EH (cell line): ENCODE data around the gene DDB1.

ENCODE experiments used
- DNase-seq: peaks from one replicate; pipeline ENCODE4 v3.0.0-alpha.2; 2015; ENCODE audit warnings: low read depth

Gene DDB1

GRCh38 chr11:61294717-61295595 lies 37.9 kb downstream of the DDB1 start, which contains the start of gene VWCE:
TSS of gene VWCE (minus strand) at chr11:61295316. CDS start at chr11:61295037, 279 bp downstream.
- DNase-seq: peak; percentile 55

- DNase-seq: peak; percentile 50
Observed at GRCh38 chr11:61293867-61294716, 38.8 kb downstream of the DDB1 start.

GRCh38 chr11:61292356-61292755 lies 40.5 kb downstream of the DDB1 start:
- DNase-seq: no peak

- DNase-seq: no peak
Observed at GRCh38 chr11:61290905-61291690, 41.8 kb downstream of the DDB1 start.

- DNase-seq: no peak
Observed at GRCh38 chr11:61287338-61287977, 45.4 kb downstream of the DDB1 start.

DNA sequence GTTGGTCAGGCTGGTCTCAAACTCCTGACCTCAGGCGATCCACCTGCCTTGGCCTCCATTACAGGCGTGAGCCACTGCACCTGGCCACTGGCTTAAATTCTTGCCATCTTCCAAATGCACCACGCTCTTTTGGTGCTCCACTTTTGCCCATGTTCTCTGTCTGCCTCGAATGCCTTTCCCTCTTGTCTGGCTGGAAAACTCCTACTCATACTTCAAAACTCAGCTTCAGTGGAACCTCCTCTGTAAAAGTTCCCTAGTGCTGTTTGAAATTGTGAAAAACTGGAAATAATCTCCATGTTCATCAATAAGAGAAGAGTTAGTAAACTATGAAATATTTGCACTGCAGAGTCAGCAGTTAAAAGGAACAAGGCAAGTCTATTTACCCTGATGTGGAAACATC lies 49.3 kb downstream of the DDB1 start:
- DNase-seq: no peak

GRCh38 chr11:61281581-61282250 lies 51.2 kb downstream of the DDB1 start:
- DNase-seq: peak; percentile 45

DNA sequence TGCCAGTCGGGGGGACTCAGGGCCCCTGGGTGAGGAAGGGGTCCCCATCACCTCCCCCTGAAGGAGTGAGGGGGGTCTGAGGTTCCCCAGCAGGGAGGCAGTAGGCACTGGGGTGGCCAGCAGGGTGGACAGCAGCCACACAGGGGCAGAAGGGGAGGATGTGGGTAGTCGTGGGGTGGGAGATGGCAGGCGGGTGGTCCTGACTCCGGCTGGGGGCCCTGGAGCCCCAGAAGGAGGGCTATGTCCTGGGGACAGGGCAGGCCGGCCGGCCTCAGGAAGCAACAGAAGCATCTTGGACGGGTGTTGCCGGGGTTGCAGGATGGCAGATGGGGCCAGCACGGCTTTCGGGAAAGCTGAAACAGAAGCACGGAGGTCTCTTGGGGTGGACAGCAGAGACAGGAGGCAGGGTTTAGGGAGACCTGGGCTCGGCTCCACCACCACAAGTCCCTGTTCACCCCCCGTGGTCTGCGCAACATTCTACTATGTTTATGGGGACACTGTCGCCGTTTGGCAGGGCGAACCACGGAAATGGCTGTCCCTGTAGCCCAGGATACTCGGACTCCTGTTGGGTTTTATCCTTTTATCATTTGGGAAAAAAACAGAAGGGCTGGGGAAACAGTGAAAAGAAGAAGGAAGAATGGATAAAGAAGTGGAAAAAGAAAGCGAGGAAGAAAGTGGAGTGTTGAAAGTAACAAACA lies 51.9 kb downstream of the DDB1 start:
- DNase-seq: no peak

DNA sequence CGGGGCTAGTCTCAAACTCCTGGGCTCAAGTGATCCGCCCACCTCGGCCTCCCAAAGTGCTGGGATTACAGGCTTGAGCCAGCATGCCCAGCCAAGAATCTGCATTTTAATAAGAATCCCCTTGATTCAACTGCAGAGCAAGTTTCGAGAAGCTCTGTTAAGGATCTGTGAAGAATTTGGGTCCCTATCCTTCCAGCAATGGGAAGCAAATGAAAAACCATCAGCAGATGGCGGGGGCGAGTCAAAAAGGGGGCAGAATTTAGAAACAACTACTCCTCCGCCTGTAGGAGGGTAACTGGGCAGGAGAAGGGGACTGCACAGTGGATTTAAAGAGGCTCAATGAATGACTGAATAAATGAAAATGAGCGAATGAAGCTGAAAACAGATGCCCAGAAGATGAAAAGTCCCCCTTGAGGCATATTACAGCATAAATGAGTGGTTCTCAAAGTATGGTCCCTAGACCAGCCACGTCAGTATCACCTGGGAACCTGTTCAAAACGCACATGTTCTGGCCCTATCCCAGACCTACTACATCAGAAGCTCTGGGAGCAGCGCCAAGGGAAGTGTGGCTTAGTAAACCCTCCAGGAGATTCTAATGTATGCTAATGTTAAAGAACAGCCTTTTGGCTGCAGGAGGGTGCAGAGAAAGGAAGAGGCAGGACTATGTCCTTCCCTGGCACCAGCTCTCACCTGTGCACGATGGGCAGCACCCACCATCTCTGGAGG lies 52.8 kb downstream of the DDB1 start:
- no peak for DNase-seq

DNA sequence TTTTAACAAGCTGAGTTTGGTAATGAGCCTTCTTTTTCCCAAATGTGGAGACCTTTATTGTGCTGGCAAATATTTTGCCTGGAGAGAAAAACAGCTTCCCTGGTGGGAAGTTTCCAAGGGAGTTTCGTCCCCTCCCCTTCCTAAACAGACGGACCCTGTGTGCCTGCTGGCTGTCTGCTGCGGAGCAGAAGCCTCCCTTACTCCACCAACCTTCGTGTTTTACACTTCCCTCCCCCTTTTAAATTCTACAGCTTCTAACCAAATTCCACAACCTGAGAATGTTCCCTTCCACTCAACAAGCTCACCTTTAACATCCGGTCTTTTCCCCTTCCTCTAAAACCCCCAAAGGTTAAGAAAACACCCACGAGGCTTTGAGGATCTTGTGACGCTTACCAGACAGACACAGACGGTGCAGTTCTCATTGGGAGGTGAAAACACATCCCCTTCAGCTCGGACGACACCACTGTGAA lies 54.9 kb downstream of the DDB1 start:
- DNase-seq: no peak

DNA sequence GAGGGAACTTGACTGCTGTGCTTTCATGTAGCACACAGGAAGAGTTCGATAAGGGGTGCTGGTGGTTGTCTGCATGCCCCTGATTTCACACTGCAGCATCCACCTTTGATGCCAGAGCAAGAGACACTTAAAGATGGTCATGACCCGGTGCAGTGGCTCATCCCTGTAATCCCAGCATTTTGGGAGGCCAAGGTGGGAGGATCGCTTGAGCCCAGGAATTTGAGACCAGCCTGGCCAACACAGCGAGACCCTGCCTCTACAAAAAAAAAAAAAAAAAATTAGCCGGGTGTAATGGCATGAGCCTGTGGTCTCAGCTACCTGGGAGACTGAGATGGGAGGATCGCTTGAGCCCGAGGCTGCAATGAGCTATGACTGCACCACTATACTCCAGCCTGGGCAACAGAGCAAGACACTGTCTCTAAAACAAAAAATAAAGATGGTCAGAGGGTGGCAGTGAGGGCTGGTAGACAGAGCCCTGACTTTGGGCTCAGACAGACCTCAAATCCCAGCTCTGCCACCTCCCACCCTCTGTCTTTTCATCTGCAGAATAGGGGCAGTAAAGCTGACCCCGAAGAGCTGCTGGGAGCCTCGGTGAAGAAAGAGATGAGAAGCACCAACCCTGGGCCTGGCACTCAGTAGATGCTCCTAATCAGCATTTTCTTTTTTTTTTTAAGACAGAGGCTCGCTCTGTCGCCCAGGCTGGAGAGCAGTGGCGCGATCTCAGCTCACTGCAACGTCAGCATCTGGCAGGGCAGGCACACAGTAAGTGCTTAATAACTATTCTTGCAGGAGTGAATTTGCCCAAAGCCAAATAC lies 55.5 kb downstream of the DDB1 start:
- DNase-seq: no peak

- no peak for DNase-seq
Observed at GRCh38 chr11:61275191-61275590, 57.7 kb downstream of the DDB1 start.

DNA sequence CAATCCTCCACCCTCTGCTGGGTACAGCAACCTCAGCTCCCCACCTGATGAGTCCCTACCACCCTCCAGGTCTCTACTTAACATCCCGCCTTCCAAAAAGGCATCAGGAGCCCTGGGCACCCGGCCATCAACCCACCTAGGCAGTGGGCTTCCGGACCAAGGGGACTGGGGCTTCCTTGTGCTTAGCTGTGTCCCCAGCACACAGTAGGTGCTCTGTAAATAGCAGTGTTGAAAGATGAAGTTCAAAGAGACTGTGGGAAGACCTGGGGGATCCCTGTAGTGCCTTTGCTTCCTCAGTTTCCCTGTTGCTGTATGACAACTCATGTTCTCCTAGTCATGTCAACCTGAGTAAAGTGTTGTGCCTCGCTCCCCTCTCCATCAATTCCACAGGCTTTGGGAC lies 58.8 kb downstream of the DDB1 start:
- DNase-seq: no peak

GRCh38 chr11:61273178-61274078 lies 59.5 kb downstream of the DDB1 start:
- no peak for DNase-seq

DNA sequence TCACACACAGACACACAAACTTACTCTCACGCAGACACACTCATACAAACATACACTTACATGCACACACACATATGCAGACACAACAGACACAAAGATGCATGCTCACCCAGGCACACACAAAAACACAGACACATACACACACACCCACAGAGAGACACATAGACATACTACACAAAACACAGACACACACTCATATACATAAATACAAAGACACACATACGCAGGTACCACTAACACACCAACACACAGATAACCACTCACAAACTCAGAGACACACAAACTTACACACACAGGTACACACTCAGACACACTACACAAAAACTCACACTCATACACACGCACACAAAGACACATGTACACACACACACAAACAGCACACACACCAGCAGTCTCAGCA lies 60.2 kb downstream of the DDB1 start:
- no peak for DNase-seq

GRCh38 chr11:61270354-61271076 lies 62.4 kb downstream of the DDB1 start:
- DNase-seq: peak; percentile 19
